HG03139 (cell line): ENCODE measurements around the gene CCDC92.

Source experiments
- ATAC-seq: cut with Tn5 transposase; IDR thresholded peaks from one replicate; pipeline ENCODE4 v1.9.1; 2021; ENCODE audit not compliant: unreplicated experiment

The CCDC92 gene

GRCh38 chr12:123972457-123973401, at the start of gene CCDC92, which contains the start of gene ZNF664:
Gene CCDC92, minus strand, starts transcription at chr12:123972831. Its CDS starts 28,526 bp downstream, at chr12:123944305.
Gene ZNF664, plus strand, starts transcription at chr12:123973215. Its CDS starts 38,930 bp downstream, at chr12:124012145.
- ATAC-seq: peak; percentile 74

- ATAC-seq: no peak
Measured at GRCh38 chr12:124022161-124022560, 49.5 kb upstream of the CCDC92 start.

- no peak for ATAC-seq
Measured at GRCh38 chr12:124021007-124021406, 48.4 kb upstream of the CCDC92 start.

GRCh38 chr12:124020514-124020949, 47.9 kb upstream of the CCDC92 start:
- no peak for ATAC-seq

- no peak for ATAC-seq
Measured at GRCh38 chr12:124019115-124019514, 46.5 kb upstream of the CCDC92 start.

GRCh38 chr12:124018539-124018938, 45.9 kb upstream of the CCDC92 start:
- no peak for ATAC-seq

- no peak for ATAC-seq
Measured at GRCh38 chr12:124017064-124017463, 44.4 kb upstream of the CCDC92 start.

GRCh38 chr12:124015494-124016461, 43.1 kb upstream of the CCDC92 start:
- ATAC-seq: no peak

- ATAC-seq: no peak
Measured at GRCh38 chr12:124013073-124013472, 40.4 kb upstream of the CCDC92 start.

- no peak for ATAC-seq
Measured at GRCh38 chr12:124011435-124012115, 38.9 kb upstream of the CCDC92 start.

- ATAC-seq: no peak
Measured at GRCh38 chr12:124010687-124011086, 38.1 kb upstream of the CCDC92 start.

GRCh38 chr12:124009781-124010180, 37.1 kb upstream of the CCDC92 start:
- no peak for ATAC-seq

- ATAC-seq: no peak
Measured at GRCh38 chr12:124008595-124008994, 36.0 kb upstream of the CCDC92 start.

GRCh38 chr12:124007826-124008570, 35.4 kb upstream of the CCDC92 start:
- ATAC-seq: no peak

GRCh38 chr12:124006846-124007713, 34.4 kb upstream of the CCDC92 start:
- no peak for ATAC-seq

GRCh38 chr12:124006085-124006845, 33.6 kb upstream of the CCDC92 start:
- ATAC-seq: no peak

- no peak for ATAC-seq
Measured at GRCh38 chr12:124004233-124004875, 31.7 kb upstream of the CCDC92 start.

- ATAC-seq: no peak
Measured at GRCh38 chr12:124002654-124003053, 30.0 kb upstream of the CCDC92 start.
